ENCODE data around the gene NRBP1.

NRBP1 gene

DNA sequence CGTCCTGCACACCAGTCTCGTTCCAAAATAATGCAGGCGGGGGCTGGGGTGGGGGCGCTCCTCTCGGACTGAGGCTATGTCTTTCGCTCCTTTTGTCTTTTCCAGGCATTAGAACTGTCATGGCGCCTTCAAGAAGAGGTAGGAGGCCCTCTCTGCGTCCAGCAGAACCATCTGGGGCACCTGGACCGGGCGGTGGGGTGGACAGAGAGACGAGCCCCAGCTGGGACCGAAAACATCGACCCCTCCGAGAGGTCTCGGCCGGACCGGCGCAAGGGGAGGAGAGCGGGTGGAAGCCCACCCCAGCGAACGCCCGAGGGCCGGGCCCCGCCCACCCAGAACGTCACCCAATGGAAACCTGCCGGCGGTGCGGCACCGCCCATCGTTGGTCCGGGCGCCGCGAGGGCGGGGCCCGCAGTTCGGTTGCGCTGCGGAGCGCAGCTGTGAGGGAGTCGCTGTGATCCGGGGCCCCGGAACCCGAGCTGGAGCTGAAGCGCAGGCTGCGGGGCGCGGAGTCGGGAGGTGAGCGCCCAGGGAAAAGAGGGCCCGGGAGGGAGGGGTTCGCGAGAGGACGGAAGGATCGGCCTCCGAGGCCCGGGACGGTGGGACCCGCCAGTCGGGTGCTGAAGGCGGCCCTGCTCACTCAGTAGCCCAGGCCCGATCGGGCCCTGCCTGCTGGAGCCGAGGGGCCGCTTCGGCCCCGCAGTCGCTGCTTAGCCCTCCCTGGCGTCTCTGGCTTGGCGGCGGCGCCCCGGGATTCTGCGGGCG is at the start of gene NRBP1:
Gene NRBP1, plus strand, starts transcription at position 419 of the 765 bp plus-strand sequence. CDS start 4,643 bp downstream, outside the sequence.
- TF ChIP-seq, protein P1, sequence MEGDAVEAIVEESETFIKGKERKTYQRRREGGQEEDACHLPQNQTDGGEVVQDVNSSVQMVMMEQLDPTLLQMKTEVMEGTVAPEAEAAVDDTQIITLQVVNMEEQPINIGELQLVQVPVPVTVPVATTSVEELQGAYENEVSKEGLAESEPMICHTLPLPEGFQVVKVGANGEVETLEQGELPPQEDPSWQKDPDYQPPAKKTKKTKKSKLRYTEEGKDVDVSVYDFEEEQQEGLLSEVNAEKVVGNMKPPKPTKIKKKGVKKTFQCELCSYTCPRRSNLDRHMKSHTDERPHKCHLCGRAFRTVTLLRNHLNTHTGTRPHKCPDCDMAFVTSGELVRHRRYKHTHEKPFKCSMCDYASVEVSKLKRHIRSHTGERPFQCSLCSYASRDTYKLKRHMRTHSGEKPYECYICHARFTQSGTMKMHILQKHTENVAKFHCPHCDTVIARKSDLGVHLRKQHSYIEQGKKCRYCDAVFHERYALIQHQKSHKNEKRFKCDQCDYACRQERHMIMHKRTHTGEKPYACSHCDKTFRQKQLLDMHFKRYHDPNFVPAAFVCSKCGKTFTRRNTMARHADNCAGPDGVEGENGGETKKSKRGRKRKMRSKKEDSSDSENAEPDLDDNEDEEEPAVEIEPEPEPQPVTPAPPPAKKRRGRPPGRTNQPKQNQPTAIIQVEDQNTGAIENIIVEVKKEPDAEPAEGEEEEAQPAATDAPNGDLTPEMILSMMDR (IDR thresholded peaks at IDR 0.05) = no peak

DNA sequence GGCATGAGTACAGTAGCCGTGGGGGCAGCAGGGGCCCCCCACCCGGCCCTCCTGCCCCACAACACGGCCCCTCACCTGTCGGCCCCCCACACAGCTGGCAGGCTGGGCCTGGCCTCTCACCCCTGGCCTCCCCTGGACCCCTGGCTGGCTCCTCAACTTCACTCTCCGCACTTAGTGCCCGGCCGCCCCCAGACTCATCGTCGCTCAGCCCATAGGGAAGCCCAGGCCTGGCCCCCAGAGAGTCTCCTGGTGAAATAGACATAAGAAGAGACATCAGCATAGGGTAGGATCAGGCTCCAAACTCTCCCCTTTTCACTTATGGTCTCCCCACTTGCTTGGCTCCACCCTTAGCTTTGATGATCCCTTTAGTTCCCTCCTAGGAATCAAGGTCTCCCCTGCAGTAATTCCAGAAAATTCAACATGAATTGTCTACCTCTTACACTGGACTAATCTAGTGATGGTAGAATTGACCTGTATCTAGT is 49.6 kb upstream of the NRBP1 start:
- TF ChIP-seq, protein P1 (IDR thresholded peaks at IDR 0.05) = no peak

DNA sequence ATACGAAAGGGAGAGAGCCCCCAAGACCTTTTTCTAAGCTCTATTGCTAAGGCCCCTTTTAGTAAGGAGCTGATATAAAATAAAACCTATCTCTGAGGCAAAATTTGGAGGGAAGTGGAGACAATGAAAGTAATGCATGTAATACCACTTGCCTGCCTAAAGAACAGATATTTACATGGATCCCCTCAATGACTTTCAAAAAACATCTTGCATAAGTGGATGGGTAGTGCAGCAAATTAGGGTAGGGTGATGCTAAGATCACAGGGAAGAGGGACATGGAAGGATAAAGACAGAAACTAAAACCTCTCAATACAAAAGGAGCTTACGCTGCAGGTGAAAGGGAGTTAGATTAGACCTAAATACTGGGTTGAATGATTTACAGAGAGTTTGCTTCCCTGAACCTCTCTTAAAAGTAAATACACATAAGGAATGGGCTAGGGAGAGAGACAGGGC is 49.0 kb upstream of the NRBP1 start:
- TF ChIP-seq, protein P1 (IDR thresholded peaks at IDR 0.05) = no peak

DNA sequence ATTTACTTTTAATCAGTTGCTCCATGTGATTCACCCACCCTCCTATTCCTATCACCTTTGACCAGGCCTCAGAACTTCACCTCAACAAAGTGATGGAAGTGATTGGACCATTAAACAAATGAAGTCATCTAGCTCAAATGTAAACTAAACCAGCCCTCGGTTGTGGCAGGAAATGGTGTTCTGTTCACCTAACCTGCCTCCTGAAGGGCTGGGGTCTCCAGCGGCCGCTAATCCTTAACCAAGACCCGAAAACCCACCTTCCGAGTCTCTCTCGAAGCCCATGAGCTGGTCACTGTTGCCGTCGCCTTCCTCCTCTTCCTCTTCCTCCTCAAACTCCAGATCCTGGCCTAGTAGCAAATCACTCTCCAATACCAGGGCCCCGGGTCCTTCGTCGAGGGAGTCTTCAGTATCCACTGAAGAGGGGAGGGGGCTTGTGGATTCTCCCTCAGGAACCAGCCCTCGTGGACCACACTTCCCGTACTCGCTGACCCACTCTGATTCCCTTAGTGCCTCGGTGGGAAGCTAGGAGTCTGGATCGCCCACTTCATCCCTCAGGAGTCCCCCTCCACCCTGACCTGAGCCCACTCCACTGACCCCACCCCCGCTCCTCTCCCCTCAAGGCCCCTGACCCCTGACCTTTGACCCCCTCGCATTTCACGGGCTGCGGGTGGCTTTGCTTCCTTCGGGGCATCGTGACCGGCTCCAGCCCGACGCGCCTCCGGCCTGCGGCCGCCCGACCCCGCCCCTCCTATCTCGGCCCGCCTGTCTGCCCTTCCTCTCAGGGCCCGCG is 48.4 kb upstream of the NRBP1 start:
- TF ChIP-seq, protein P1 (IDR thresholded peaks at IDR 0.05) = no peak

DNA sequence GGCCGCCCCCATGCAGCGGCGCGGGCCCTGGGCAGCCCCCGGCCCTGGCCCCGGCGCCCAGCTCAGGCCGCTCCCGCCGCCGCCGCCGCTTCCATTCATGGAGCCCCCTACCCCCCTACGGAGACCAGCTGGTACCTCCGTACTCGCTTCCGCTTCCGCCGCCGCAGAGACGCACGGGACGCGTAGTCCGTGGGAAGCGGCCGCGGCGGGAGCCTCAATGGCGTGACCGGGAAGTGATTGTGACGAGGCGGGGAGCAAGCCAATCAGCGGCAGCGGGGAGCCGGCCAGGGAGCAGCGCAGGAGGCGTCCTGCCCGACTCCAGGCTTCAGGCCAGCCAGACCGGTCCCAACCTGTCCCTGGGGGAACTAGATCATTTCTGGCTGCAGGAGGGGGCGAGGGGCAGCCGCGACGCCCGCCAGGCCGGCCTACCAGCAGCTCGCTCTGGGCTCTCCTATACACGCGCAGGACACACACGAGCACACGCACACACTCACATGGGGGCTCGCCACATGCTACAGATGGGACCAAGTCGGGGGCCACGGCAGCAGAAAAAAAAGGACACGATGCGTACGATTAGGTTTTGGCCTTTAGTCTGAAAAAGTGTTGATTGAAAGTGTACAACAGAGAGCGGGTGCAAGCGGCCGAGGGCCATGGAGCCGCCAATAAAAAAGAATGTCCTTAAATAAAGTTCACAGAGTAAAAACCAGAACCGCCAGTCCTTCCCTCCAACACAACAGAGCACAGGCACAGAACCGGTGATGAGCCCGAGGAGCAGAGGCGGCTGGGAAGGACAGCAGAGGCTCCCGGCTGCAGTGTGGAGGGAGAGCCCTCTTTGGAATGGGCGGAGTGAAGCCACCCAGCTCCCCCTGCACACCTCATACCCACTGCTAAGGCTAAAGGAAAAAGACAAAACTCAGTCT is 47.5 kb upstream of the NRBP1 start, which contains the start of gene ZNF513:
Gene ZNF513, minus strand, starts transcription at position 109 of the 920 bp plus-strand sequence. CDS start 208 bp downstream, outside the sequence.
- TF ChIP-seq, protein P1 (IDR thresholded peaks at IDR 0.05) = no peak

DNA sequence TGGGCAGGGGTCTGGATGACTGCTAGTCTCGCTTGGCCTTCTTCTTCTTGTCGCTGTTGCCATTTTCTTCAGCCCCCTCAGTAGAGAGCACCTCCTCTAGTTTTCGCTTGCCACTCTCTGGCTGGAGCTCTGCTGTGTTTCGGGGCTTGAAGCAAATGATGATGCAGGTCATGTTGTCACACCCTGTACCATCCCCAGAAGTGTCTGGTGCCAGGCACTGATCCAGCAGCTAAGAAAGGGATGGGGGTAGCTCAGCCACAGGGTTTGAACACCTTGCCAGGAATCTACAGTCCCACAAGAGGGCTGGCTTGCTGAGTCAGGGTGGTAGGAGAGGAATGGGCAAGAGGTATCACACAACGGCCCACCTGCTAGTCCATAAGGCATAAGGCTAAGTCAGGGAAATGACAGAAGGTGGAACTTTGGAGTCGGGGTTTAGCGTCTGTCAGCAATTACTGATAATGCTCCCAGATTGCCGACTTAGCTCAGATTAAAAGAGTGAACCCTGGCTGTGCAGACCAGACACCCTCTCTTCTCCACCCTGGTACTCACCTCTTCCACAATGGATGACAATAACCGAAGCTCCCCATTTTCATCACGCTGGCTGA is 46.8 kb upstream of the NRBP1 start:
- TF ChIP-seq, protein P1 (IDR thresholded peaks at IDR 0.05) = no peak
